ENCODE results near the gene HJURP. TPM values are rescaled to one million over a fixed set of nuclear protein-coding genes. Genes with fewer than 3 reads are reported as not detected.

HJURP gene
- total RNA-seq, 3 donors from 2014 or later (not counting 1 experiment from before 2014, with no cell fraction given), result 0.87 to 3.2 (median 1.5) TPM

DNA sequence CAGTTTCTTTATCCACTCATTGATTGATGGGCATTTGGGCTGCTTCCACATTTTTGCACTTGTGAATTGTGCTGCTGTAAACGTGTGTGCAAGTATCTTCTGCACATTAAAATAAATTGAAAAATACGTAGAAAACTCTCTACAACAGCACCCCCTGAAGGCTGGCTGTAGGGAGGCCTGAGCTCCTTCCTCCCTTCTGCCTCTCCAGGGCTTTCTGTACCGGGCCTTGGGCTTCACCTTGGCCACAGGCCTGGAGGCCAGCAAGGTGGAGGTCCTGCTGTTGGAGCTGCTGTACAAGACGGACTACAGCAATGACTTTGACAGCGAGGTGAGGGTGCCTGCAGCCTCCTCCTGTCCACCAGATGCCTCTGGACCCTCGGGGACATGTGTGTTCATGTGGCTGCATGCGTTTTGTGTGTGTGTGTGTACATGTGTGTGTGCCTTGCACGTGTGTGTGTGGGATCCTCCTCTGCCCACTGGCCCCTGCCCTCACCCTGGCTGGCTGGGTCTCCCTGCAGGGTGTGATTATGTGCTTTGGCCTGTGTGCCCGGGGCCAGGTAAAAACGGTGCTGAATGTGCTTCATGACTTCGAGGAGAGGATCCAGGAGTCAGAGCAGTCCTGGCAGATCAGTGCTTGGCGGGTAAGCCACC lies 47.0 kb downstream of the HJURP start:
- H3K4me1 ChIP-seq (ENCODE audit: control insufficient read depth, insufficient read depth, low read length), result no peaks in the 10 kb centered on the region
- no peaks in the 10 kb centered on the region for H3K4me1 Mint-ChIP-seq
- no peak for ATAC-seq
- no peak overlapping the region for H3K4me3 Mint-ChIP-seq
- H3K27me3 ChIP-seq (ENCODE audit: control insufficient read depth, insufficient read depth, low read length), result no peaks in the 10 kb centered on the region
- H3K27ac ChIP-seq (ENCODE audit: low read length), result no peak overlapping the region
- intact Hi-C loops (cut with micrococcal nuclease), result no loop called here
- no peaks in the 10 kb centered on the region for H3K9me3 Mint-ChIP-seq
- WGBS (ENCODE audit: insufficient coverage), result 78% methylated on average over 12 of the region's 12 CpGs
- H3K36me3 ChIP-seq (ENCODE audit: control insufficient read depth, insufficient read depth, low read length), result no peaks in the 10 kb centered on the region
- TF ChIP-seq, protein P1, sequence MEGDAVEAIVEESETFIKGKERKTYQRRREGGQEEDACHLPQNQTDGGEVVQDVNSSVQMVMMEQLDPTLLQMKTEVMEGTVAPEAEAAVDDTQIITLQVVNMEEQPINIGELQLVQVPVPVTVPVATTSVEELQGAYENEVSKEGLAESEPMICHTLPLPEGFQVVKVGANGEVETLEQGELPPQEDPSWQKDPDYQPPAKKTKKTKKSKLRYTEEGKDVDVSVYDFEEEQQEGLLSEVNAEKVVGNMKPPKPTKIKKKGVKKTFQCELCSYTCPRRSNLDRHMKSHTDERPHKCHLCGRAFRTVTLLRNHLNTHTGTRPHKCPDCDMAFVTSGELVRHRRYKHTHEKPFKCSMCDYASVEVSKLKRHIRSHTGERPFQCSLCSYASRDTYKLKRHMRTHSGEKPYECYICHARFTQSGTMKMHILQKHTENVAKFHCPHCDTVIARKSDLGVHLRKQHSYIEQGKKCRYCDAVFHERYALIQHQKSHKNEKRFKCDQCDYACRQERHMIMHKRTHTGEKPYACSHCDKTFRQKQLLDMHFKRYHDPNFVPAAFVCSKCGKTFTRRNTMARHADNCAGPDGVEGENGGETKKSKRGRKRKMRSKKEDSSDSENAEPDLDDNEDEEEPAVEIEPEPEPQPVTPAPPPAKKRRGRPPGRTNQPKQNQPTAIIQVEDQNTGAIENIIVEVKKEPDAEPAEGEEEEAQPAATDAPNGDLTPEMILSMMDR (IDR thresholded peaks at IDR 0.05), result no peak
- H3K27me3 Mint-ChIP-seq (ENCODE audit: low read depth in 2 of 2), result peaks cover 18 to 40% of the 10 kb centered on the region in 2 donors
- H3K9me3 ChIP-seq (ENCODE audit: control insufficient read depth, insufficient read depth, low read length), result no peaks in the 10 kb centered on the region
- H3K27ac Mint-ChIP-seq, result no peak overlapping the region
- DNase-seq, result peak in 1 of 2 donors; percentile 12
- no peaks in the 10 kb centered on the region for H3K36me3 Mint-ChIP-seq
- no peak overlapping the region for H3K4me3 ChIP-seq (ENCODE audit: low read length)

GRCh38 chr2:233803994-233804393 lies 50.3 kb downstream of the HJURP start:
- H3K4me3 Mint-ChIP-seq, result no peak overlapping the region
- intact Hi-C loops (cut with micrococcal nuclease), result no loop called here
- Histone ChIP-seq H3K27ac (ENCODE audit: low read length) (no peak overlapping the region), H3K36me3 (ENCODE audit: control insufficient read depth, insufficient read depth, low read length) (no peaks in the 10 kb centered on the region), H3K27me3 (ENCODE audit: control insufficient read depth, insufficient read depth, low read length) (no peaks in the 10 kb centered on the region), H3K4me3 (ENCODE audit: low read length) (no peak overlapping the region), H3K9me3 (ENCODE audit: control insufficient read depth, insufficient read depth, low read length) (no peaks in the 10 kb centered on the region), H3K4me1 (ENCODE audit: control insufficient read depth, insufficient read depth, low read length) (no peaks in the 10 kb centered on the region)
- H3K27ac Mint-ChIP-seq, result no peak overlapping the region
- H3K36me3 Mint-ChIP-seq, result no peaks in the 10 kb centered on the region
- TF ChIP-seq, protein P1 (IDR thresholded peaks at IDR 0.05), result no peak
- no peak for DNase-seq
- no peaks in the 10 kb centered on the region for H3K9me3 Mint-ChIP-seq
- peaks cover 15 to 33% of the 10 kb centered on the region in 2 donors for H3K27me3 Mint-ChIP-seq (ENCODE audit: low read depth in 2 of 2)
- ATAC-seq, result no peak
- H3K4me1 Mint-ChIP-seq, result no peaks in the 10 kb centered on the region
- 68% methylated on average over 8 of the region's 8 CpGs for WGBS (ENCODE audit: insufficient coverage)

DNA sequence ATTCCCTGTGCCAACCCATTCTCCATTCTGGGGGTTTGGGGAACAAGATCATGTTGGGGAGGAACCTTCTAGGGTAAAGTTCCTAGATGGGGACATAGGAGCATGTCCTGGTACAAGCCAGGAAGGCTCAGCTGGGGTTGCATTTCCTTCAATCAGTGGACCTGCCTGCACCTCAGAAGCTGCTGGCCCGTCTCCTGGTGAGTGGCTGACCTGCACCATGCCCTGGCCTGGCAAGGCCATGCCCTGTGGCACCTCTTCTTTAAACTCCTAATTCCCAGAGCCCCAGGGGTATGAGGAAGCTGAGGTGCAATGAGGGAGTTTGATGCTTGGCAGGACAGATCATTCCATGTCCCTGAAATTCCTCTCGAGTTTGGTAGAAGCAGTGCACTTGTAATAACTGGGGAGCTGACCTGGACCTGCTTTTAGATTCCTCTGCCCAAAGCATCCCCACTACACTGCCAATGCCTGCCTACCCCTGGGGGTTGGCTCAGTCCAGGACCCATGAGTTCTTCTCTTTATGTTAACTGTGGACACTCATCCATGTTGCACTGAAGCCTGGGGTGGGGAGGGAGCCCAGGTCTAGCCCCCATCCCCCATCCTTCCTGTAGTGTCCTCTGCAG lies 50.9 kb downstream of the HJURP start:
- intact Hi-C loops (cut with micrococcal nuclease), result no loop called here
- WGBS (ENCODE audit: insufficient coverage), result 67% methylated on average over 2 of the region's 2 CpGs
- no peak for ATAC-seq

More for the DNA sequence above, 50.9 kb downstream of the HJURP start:
- Mint-ChIP-seq H3K4me3 (no peak overlapping the region), H3K4me1 (no peaks in the 10 kb centered on the region), H3K27me3 (ENCODE audit: low read depth in 2 of 2) (peaks cover 16 to 33% of the 10 kb centered on the region in 2 donors), H3K36me3 (no peaks in the 10 kb centered on the region), H3K9me3 (no peaks in the 10 kb centered on the region), H3K27ac (no peak overlapping the region)
- Histone ChIP-seq H3K4me3 (ENCODE audit: low read length) (no peak overlapping the region), H3K27ac (ENCODE audit: low read length) (no peak overlapping the region), H3K9me3 (ENCODE audit: control insufficient read depth, insufficient read depth, low read length) (no peaks in the 10 kb centered on the region), H3K27me3 (ENCODE audit: control insufficient read depth, insufficient read depth, low read length) (no peaks in the 10 kb centered on the region), H3K36me3 (ENCODE audit: control insufficient read depth, insufficient read depth, low read length) (no peaks in the 10 kb centered on the region), H3K4me1 (ENCODE audit: control insufficient read depth, insufficient read depth, low read length) (no peaks in the 10 kb centered on the region)
- no peak for DNase-seq
- TF ChIP-seq, protein P1 (IDR thresholded peaks at IDR 0.05), result no peak

Measured in natural killer cell (primary cell).